GM19240 (cell line): Measurements from ENCODE around the gene RAB13.

ENCODE experiments used
- DNase-seq: peaks from one replicate; pipeline ENCODE4 v3.0.0; 2011; ENCODE audit warnings: low spot score; ENCODE audit not compliant: insufficient read length

The RAB13 gene

DNA sequence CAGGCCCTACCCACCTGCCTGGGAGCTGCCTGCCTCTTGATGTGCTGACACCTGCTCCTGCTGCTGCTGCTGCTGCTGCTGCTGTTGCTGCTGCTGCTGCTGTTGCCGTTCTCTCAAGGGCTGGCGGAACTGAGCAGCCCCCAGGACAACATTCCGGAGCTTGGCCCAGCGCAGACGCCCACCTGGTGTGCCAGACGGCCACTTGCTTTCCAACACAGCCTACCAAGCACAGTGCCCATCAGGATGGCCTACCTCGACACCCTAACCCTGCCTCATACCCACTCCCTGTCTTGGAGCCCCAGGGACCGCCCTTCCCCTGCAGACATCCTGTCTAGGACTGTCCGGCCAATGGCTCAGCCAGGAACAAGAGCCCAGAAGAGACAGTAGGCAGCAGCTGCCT lies 51.4 kb downstream of the RAB13 start:
- DNase-seq, result no peak

DNA sequence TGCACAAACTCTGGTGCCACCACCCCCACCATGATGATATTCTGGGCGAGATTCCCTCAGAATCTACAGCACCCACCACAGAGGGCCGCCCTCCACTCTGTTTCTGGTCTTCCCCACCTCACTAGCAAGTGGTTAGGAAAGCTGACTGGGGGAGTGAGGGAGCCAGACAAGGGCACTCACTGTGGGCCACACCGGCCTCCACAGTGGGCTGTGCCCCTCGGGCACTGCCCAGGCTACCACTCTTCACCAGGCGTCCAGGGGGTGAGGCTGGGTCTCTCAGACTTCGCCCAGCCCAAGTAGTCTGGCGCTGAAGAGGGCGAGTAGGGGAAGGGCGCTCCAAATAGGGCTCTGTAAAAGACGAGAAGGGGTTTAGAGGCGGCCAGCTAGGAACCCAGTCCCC lies 52.2 kb downstream of the RAB13 start:
- no peak for DNase-seq

DNA sequence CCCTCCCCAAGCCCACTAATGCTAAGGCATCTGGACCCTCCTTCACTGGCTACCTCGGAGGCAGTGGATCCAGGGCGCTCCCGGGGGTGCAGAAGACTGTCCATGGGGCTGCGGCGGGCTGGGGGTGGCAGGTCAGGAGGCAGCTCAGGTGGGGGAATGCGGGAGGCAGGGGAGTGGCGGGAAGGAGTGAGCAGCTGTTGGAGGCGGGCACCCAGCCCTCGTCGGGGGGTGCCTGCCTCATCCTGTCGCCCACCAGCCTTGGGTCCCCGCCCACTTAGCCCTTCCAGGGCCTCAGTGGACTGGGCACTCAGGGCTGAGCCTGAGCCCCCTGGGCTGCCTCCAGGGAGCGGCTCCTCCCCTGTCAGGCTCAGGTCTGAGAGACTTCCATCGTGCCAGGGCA lies 52.7 kb downstream of the RAB13 start:
- no peak for DNase-seq

DNA sequence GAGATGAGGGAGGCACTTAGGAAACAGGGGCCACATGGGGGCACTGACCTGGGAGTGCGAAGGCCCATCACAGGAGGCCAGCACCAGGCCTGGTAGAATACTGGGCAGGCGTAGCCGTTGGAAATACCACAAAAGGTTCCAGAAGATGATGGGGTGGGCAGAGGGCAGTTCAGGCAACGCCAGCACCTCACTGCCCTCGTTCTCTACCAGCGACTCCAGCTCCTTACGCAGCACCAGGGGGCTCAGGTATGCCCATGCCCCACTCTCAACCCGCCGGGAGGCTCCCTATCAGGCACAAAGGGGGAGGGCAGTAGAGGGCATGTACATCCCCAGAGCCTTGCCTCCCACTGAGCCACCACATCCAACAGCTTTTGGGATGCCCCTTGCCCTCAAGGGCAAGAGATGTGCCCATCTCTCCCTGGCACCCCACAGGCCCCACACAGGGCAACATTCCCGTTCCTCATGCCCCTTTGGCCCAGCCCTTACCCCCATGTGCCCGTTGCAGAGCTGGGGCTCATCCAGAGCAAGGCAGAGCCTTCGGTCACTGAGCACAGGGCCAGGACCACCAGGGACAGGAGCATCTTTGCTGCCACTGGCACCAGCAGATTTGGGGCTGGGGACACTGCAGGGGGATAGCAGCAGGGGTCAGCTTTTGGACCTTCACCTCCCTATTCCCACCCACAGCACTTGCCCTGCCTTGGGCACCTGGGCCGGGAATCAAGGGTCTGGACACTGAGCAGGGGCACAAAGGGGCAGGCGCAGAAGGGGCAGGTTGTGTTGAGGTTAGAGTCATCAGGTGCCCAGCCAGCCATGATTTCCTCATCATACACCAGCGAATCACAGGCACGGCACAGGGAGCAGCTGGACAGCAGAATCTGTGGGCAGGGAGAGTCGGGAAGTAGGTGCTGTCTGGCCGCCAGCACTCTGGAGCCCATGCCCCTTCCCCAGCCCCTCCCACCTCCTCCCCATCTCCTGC lies 53.7 kb downstream of the RAB13 start:
- no peak for DNase-seq
